HG02981 (cell line): ENCODE measurements around the gene POLR2L.
A peak's percentile ranks its signal among the peaks of the same experiment; 100 is the strongest.

ENCODE experiments used
- ATAC-seq: cut with Tn5 transposase; IDR thresholded peaks from one replicate; pipeline ENCODE4 v1.9.1; 2021; ENCODE audit warnings: mild to moderate bottlenecking, moderate library complexity; ENCODE audit not compliant: unreplicated experiment

POLR2L gene

GRCh38 chr11:828506-829175, 13.7 kb downstream of the POLR2L start:
- ATAC-seq: no peak

GRCh38 chr11:827897-828192, 14.5 kb downstream of the POLR2L start, which contains the start of gene CRACR2B:
TSS of gene CRACR2B (plus strand) at chr11:827919. CDS start at chr11:828608, 689 bp downstream.
- ATAC-seq: no peak

GRCh38 chr11:827146-827896, 15.0 kb downstream of the POLR2L start:
- no peak for ATAC-seq

- no peak for ATAC-seq
These were observed 15.5 kb downstream of the POLR2L start for GRCh38 chr11:826836-827145.

- ATAC-seq: no peak
These were observed 16.1 kb downstream of the POLR2L start for GRCh38 chr11:826227-826621.

- ATAC-seq: no peak
These were observed 16.7 kb downstream of the POLR2L start for GRCh38 chr11:825366-826226.

- no peak for ATAC-seq
These were observed 17.4 kb downstream of the POLR2L start for GRCh38 chr11:824942-825341.

- ATAC-seq: no peak
These were observed 17.9 kb downstream of the POLR2L start for GRCh38 chr11:824292-824880.

GRCh38 chr11:823441-824291, 18.7 kb downstream of the POLR2L start:
- no peak for ATAC-seq

GRCh38 chr11:821512-822371, 20.6 kb downstream of the POLR2L start:
- no peak for ATAC-seq

- ATAC-seq: no peak
These were observed 21.4 kb downstream of the POLR2L start for GRCh38 chr11:820655-821511.

- peak; percentile 63 for ATAC-seq
These were observed 22.2 kb downstream of the POLR2L start for GRCh38 chr11:819943-820649.

- ATAC-seq: peak; percentile 56
These were observed 23.0 kb downstream of the POLR2L start for GRCh38 chr11:819129-819931.

GRCh38 chr11:818396-819128, 23.8 kb downstream of the POLR2L start, which contains the start of gene PNPLA2:
TSS of gene PNPLA2 (plus strand) at chr11:818914. CDS start at chr11:819719, 805 bp downstream.
- ATAC-seq: no peak

- ATAC-seq: no peak
These were observed 25.9 kb downstream of the POLR2L start for GRCh38 chr11:816433-816779.

- ATAC-seq: no peak
These were observed 26.5 kb downstream of the POLR2L start for GRCh38 chr11:815675-816432.
